ACHN (cell line): ENCODE data around the gene SLMAP.

Experiments
- DNase-seq: peaks from one replicate; pipeline ENCODE4 v3.0.0-alpha.2; 2015
- in situ Hi-C: cut with HindIII; loops from 2 replicates; pipeline ENCODE4 v1.10.0; 2017; ENCODE audit warnings: low sequenced_read_pairs, low pct_ligation_motif_present, low pct_unique_long_range_greater_than_20kb

SLMAP gene

GRCh38 chr3:57755741-57756527, at the start of gene SLMAP:
Gene SLMAP (plus strand): TSS chr3:57756309. CDS start chr3:57757652, 1,343 bp downstream.
- in situ Hi-C loops = no loop called here
- DNase-seq = peak; percentile 97

- DNase-seq = no peak
- in situ Hi-C loops = no loop called here
Observed at GRCh38 chr3:57706462-57706861, 49.6 kb upstream of the SLMAP start.

- DNase-seq = no peak
- in situ Hi-C loops = no loop called here
Observed at GRCh38 chr3:57709031-57709430, 47.1 kb upstream of the SLMAP start.

GRCh38 chr3:57709559-57709958, 46.5 kb upstream of the SLMAP start:
- no peak for DNase-seq
- in situ Hi-C loops = no loop called here

GRCh38 chr3:57715686-57716085, 40.4 kb upstream of the SLMAP start:
- in situ Hi-C loops = no loop called here
- no peak for DNase-seq

GRCh38 chr3:57717205-57717868, 38.8 kb upstream of the SLMAP start:
- in situ Hi-C loops = no loop called here
- no peak for DNase-seq

GRCh38 chr3:57718118-57718517, 38.0 kb upstream of the SLMAP start:
- in situ Hi-C loops = no loop called here

GRCh38 chr3:57726397-57726796, 29.7 kb upstream of the SLMAP start:
- DNase-seq = no peak
- in situ Hi-C loops = no loop called here

More at GRCh38 chr3:57718118-57718517, 38.0 kb upstream of the SLMAP start:
- no peak for DNase-seq

GRCh38 chr3:57727106-57727505, 29.0 kb upstream of the SLMAP start:
- no peak for DNase-seq
- in situ Hi-C loops = no loop called here

- no peak for DNase-seq
- in situ Hi-C loops = no loop called here
Observed at GRCh38 chr3:57729334-57730045, 26.6 kb upstream of the SLMAP start.

GRCh38 chr3:57730682-57731081, 25.4 kb upstream of the SLMAP start:
- DNase-seq = no peak

GRCh38 chr3:57731311-57731710, 24.8 kb upstream of the SLMAP start:
- in situ Hi-C loops = no loop called here
- DNase-seq = no peak

More at GRCh38 chr3:57730682-57731081, 25.4 kb upstream of the SLMAP start:
- in situ Hi-C loops = no loop called here

GRCh38 chr3:57733790-57734189, 22.3 kb upstream of the SLMAP start:
- in situ Hi-C loops = no loop called here
- DNase-seq = no peak

GRCh38 chr3:57735405-57735804, 20.7 kb upstream of the SLMAP start:
- DNase-seq = no peak
- in situ Hi-C loops = no loop called here

- in situ Hi-C loops = no loop called here
- DNase-seq = no peak
Observed at GRCh38 chr3:57737840-57738239, 18.3 kb upstream of the SLMAP start.

GRCh38 chr3:57738391-57738790, 17.7 kb upstream of the SLMAP start:
- in situ Hi-C loops = no loop called here
- DNase-seq = no peak

GRCh38 chr3:57740027-57740426, 16.1 kb upstream of the SLMAP start:
- DNase-seq = no peak
- in situ Hi-C loops = no loop called here

GRCh38 chr3:57743496-57743895, 12.6 kb upstream of the SLMAP start:
- in situ Hi-C loops = no loop called here
- no peak for DNase-seq

GRCh38 chr3:57745101-57745500, 11.0 kb upstream of the SLMAP start:
- DNase-seq = no peak
- in situ Hi-C loops = no loop called here
